MM.1S (cell line): ENCODE measurements around the gene SSTR1.

ENCODE experiments used
- DNase-seq: peaks from one replicate; pipeline ENCODE4 v3.0.0-alpha.2; 2015
- H2AFZ ChIP-seq: fragments of 300-600 bp; sonication (generic); 2 replicates; pipeline ENCODE4 v1.6.0; 2016; ENCODE audit warnings: antibody characterized with exemption, low read length
- H3F3A ChIP-seq: fragments of 300-600 bp; sonication (generic); 2 replicates; pipeline ENCODE4 v1.6.1; 2016; ENCODE audit warnings: mild to moderate bottlenecking, antibody characterized with exemption, low read length, moderate library complexity, mixed read lengths; ENCODE audit not compliant: insufficient read depth
- H3K27ac ChIP-seq: fragments of 300-600 bp; sonication (generic); 2 replicates; pipeline ENCODE4 v1.5.1; 2016; ENCODE audit warnings: mild to moderate bottlenecking, low read length
- H3K27me3 ChIP-seq: fragments of 300-600 bp; sonication (generic); replicated peaks from 2 replicates; pipeline ENCODE4 v1.6.0; 2016; ENCODE audit warnings: low read length; ENCODE audit not compliant: insufficient read depth
- H3K36me3 ChIP-seq: fragments of 300-600 bp; sonication (generic); replicated peaks from 2 replicates; pipeline ENCODE4 v1.6.1; 2016; ENCODE audit warnings: mild to moderate bottlenecking, low read length, mixed read lengths; ENCODE audit not compliant: insufficient read depth
- H3K4me1 ChIP-seq: fragments of 300-600 bp; sonication (generic); 2 replicates; pipeline ENCODE4 v1.6.1; 2016; ENCODE audit warnings: low read length, mixed read lengths
- H3K4me2 ChIP-seq: fragments of 300-600 bp; sonication (generic); 2 replicates; pipeline ENCODE4 v1.6.0; 2016; ENCODE audit warnings: low read depth, low read length
- H3K4me3 ChIP-seq: fragments of 300-600 bp; sonication (generic); 2 replicates; pipeline ENCODE4 v1.5.1; 2016; ENCODE audit warnings: low read length, mixed read lengths
- H3K79me2 ChIP-seq: fragments of 300-600 bp; sonication (generic); 2 replicates; pipeline ENCODE4 v1.6.1; 2016; ENCODE audit warnings: mixed run types, low read length, mixed read lengths
- H3K9ac ChIP-seq: fragments of 300-600 bp; sonication (generic); 2 replicates; pipeline ENCODE4 v1.6.1; 2016; ENCODE audit warnings: low read length, mixed read lengths
- H3K9me2 ChIP-seq: fragments of 300-600 bp; sonication (generic); replicated peaks from 2 replicates; pipeline ENCODE4 v1.6.1; 2016; ENCODE audit warnings: mild to moderate bottlenecking, low read length, mixed read lengths; ENCODE audit not compliant: insufficient read depth
- H3K9me3 ChIP-seq: fragments of 300-600 bp; sonication (generic); replicated peaks from 2 replicates; pipeline ENCODE4 v1.6.1; 2016; ENCODE audit warnings: mild to moderate bottlenecking, low read length, mixed read lengths; ENCODE audit not compliant: insufficient read depth
- H4K20me1 ChIP-seq: fragments of 300-600 bp; sonication (generic); 2 replicates; pipeline ENCODE4 v1.6.1; 2016; ENCODE audit warnings: mild to moderate bottlenecking, low read length, moderate library complexity, mixed read lengths; ENCODE audit not compliant: insufficient read depth
- CTCF ChIP-seq: fragments of 300-600 bp; sonication (generic); IDR thresholded peaks from 2 replicates; pipeline ENCODE4 v1.5.1; 2016; ENCODE audit warnings: antibody characterized with exemption, low read length, mixed read lengths
- EZH2 ChIP-seq: fragments of 300-600 bp; sonication (generic); optimal IDR thresholded peaks from 2 replicates; pipeline ENCODE3; 2017; ENCODE audit warnings: low read depth, mild to moderate bottlenecking, antibody characterized with exemption, low read length, mixed read lengths
- EZH2phosphoT487 ChIP-seq: fragments of 300-600 bp; sonication (generic); IDR thresholded peaks from 2 replicates; pipeline ENCODE4 v1.6.1; 2018; ENCODE audit warnings: antibody characterized with exemption, low read length

The SSTR1 gene

GRCh38 chr14:38199076-38199475, 8.6 kb upstream of the SSTR1 start:
- Histone ChIP-seq H3K36me3 (no peaks in the 10 kb centered on the region), H4K20me1 (no peaks in the 10 kb centered on the region), H3K27me3 (no peaks in the 10 kb centered on the region), H3K79me2 (no peaks in the 10 kb centered on the region), H3K9me3 (no peaks in the 10 kb centered on the region), H3K9ac (no peak overlapping the region), H3K4me3 (no peak overlapping the region), H3F3A (no peaks in the 10 kb centered on the region), H3K4me1 (no peaks in the 10 kb centered on the region), H3K9me2 (no peaks in the 10 kb centered on the region), H2AFZ (no peak overlapping the region), H3K27ac (no peak overlapping the region), H3K4me2 (no peak overlapping the region)
- TF ChIP-seq EZH2phosphoT487 (no peak), EZH2 (no peak), CTCF (no peak)
- no peak for DNase-seq

GRCh38 chr14:38199739-38200138, 8.0 kb upstream of the SSTR1 start:
- no peak for DNase-seq
- no peak overlapping the region for H3K9ac ChIP-seq
- no peak overlapping the region for H3K4me3 ChIP-seq
- no peaks in the 10 kb centered on the region for H3K4me1 ChIP-seq
- no peaks in the 10 kb centered on the region for H4K20me1 ChIP-seq
- no peaks in the 10 kb centered on the region for H3K79me2 ChIP-seq
- no peak for TF ChIP-seq EZH2
- TF ChIP-seq CTCF, result no peak
- no peak for TF ChIP-seq EZH2phosphoT487
- no peaks in the 10 kb centered on the region for H3K36me3 ChIP-seq
- H2AFZ ChIP-seq, result no peak overlapping the region
- H3K27me3 ChIP-seq, result no peaks in the 10 kb centered on the region
- no peaks in the 10 kb centered on the region for H3K9me2 ChIP-seq
- no peaks in the 10 kb centered on the region for H3K9me3 ChIP-seq
- no peak overlapping the region for H3K27ac ChIP-seq
- H3K4me2 ChIP-seq, result no peak overlapping the region
- no peaks in the 10 kb centered on the region for H3F3A ChIP-seq

- no peaks in the 10 kb centered on the region for H3K27me3 ChIP-seq
- H3K4me2 ChIP-seq, result no peak overlapping the region
- H3K9me2 ChIP-seq, result no peaks in the 10 kb centered on the region
- H3K4me3 ChIP-seq, result no peak overlapping the region
- H3F3A ChIP-seq, result no peaks in the 10 kb centered on the region
- no peak overlapping the region for H2AFZ ChIP-seq
- no peak for DNase-seq
- H3K9me3 ChIP-seq, result no peaks in the 10 kb centered on the region
- no peak overlapping the region for H3K27ac ChIP-seq
- TF ChIP-seq CTCF (no peak), EZH2phosphoT487 (no peak), EZH2 (no peak)
- H3K36me3 ChIP-seq, result no peaks in the 10 kb centered on the region
- H4K20me1 ChIP-seq, result no peaks in the 10 kb centered on the region
- H3K79me2 ChIP-seq, result no peaks in the 10 kb centered on the region
- H3K4me1 ChIP-seq, result no peaks in the 10 kb centered on the region
- no peak overlapping the region for H3K9ac ChIP-seq
These were observed 6.4 kb upstream of the SSTR1 start for GRCh38 chr14:38201137-38201828.
